Ovary (tissue), 9 donors: ENCODE data around the gene ATL1. TPM values are rescaled to one million over a fixed set of nuclear protein-coding genes. Genes with fewer than 3 reads are reported as not detected.

Experiments
- DNase-seq, 5 donors: peaks; one replicate each; pipeline ENCODE4 v3.0.0-alpha.2; 2019 to 2020
- H3K27ac ChIP-seq, 2 donors: fragments of 200-600 bp; one replicate each; pipeline versions ENCODE4 v1.5.1 to v1.8.0; 2019 to 2022
- H3K27me3 ChIP-seq: fragments of 200-600 bp; one replicate; pipeline ENCODE4 v1.8.0; 2022
- H3K36me3 ChIP-seq: fragments of 200-600 bp; sonication (generic); one replicate; pipeline ENCODE4 v1.5.1; 2019
- H3K4me1 ChIP-seq: one replicate; pipeline ENCODE4 v1.8.1; 2013; ENCODE audit warnings: mild to moderate bottlenecking, moderate library complexity; ENCODE audit not compliant: insufficient read depth
- H3K4me3 ChIP-seq: fragments of 200-600 bp; sonication (generic); one replicate; pipeline ENCODE4 v1.5.1; 2017
- H3K9me3 ChIP-seq, 2 donors: fragments of 200-600 bp in 1 of 2; sonication (generic) in 1 of 2; one replicate each; pipeline versions ENCODE4 v1.5.1 to v1.8.1; 2013 to 2019; ENCODE audit warnings: mild to moderate bottlenecking in 1 of 2, moderate library complexity in 1 of 2
- EP300 ChIP-seq: sonication (generic); formaldehyde crosslinking; IDR thresholded peaks from one replicate; pipeline ENCODE4 v1.6.1; 2017; ENCODE audit warnings: antibody characterized with exemption
- POLR2A ChIP-seq: fragments of 450-650 bp; IDR thresholded peaks from one replicate; pipeline ENCODE4 v1.6.1; 2017; ENCODE audit warnings: antibody characterized with exemption, mild to moderate bottlenecking, moderate library complexity
- WGBS, 3 donors: extraction: QIAGEN DNeasy Blood & Tissue Kit in 1 of 3; methylation state at CpG; one replicate each; pipeline versions ENCODE4 v1.1.5 to v1.1.7; 2013 to 2017; 5-methylcytosine and 5-hydroxymethylcytosine counted together
- intact Hi-C, 4 donors: fragments of 100-400 bp; cut with DNase I; formaldehyde crosslinking; loops; one replicate each; pipeline versions ENCODE4 v1.11.0 to v1.15.1; 2022 to 2023
- polyA plus RNA-seq, 2 donors: library from polyadenylated mRNA; stranded (reverse); fragments of 200-250 nt in 1 of 2; fragments of 350-450 nt in 1 of 2; fragmentation: Illumina TruSeq in 1 of 2; extraction: RNeasy Lipid Tissue Mini Kit (QIAGEN cat#74804) in 1 of 2; gene quantifications; one replicate each; pipeline ENCODE4 v1.2.3, GENCODE V29; 2013 to 2014
- total RNA-seq, 7 donors: library from RNA; depleted of rRNA in 2 of 7; stranded (reverse); fragments of >200 nt in 2 of 7; fragmentation: NEBNext Ultra II Directional in 3 of 7; extraction: Animal tissue kit (Norgen Biotek cat#: 25700) in 3 of 7; gene quantifications; one replicate each; pipeline versions ENCODE4 v1.1.0 to v1.2.4, GENCODE V29; 2016 to 2023
- TF ChIP-seq, protein P1 (sequence below), 3 donors: fragments of 450-650 bp in 2 of 3; fragments of 200-600 bp in 1 of 3; IDR thresholded peaks; one replicate each; pipeline versions ENCODE4 v1.5.1 to v1.8.0; 2016 to 2022; ENCODE audit warnings: antibody characterized with exemption in 3 of 3, mild to moderate bottlenecking in 1 of 3
- donor health status: DM: no; HTN: no; CAD: no; lungs with moderate emphysema.
- donor health status: DM: no; HTN: no; CAD: no.
- donor health status: Bipolar disorder and iron deficiency.
- donor health status: DM: yes; HTN: yes; CAD: no.
- donor health status: DM: no; HTN: no; CAD: no.
- donor health status: DM: yes; HTN: yes; CAD: no.

The ATL1 gene
- total and polyA plus RNA-seq, 9 donors = 6.6 to 11.8 (median 10.7) TPM

DNA sequence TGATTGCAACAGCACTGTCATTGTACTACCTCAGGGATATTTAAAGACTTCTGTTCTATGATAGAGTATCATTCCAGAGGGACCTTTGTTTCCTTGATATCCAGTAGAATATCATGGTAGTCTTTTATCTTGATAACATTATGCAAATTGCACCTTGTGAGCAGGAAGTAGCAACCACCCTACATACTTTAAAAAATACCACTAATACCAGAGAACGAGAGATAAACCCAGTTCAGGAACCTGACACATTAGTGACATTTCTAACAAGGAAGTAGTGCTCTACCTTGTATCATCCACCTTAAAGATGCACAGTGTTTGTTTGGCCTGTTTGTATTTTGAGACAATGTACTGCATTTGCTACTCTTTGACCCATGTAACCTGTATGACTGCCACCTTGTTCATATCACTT, 18.8 kb upstream of the ATL1 start:
- whole genome bisulfite sequencing, 3 donors = 83 to 85% (median 85%) methylated on average over 1 of the region's 1 CpG
- H3K9me3 ChIP-seq = no peaks in the 10 kb centered on the region
- no peaks in the 10 kb centered on the region for H3K27me3 ChIP-seq
- no peak overlapping the region for H3K27ac ChIP-seq
- TF ChIP-seq, protein P1, sequence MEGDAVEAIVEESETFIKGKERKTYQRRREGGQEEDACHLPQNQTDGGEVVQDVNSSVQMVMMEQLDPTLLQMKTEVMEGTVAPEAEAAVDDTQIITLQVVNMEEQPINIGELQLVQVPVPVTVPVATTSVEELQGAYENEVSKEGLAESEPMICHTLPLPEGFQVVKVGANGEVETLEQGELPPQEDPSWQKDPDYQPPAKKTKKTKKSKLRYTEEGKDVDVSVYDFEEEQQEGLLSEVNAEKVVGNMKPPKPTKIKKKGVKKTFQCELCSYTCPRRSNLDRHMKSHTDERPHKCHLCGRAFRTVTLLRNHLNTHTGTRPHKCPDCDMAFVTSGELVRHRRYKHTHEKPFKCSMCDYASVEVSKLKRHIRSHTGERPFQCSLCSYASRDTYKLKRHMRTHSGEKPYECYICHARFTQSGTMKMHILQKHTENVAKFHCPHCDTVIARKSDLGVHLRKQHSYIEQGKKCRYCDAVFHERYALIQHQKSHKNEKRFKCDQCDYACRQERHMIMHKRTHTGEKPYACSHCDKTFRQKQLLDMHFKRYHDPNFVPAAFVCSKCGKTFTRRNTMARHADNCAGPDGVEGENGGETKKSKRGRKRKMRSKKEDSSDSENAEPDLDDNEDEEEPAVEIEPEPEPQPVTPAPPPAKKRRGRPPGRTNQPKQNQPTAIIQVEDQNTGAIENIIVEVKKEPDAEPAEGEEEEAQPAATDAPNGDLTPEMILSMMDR (IDR thresholded peaks at IDR 0.05) = no peak
- TF ChIP-seq EP300 (no peak), POLR2A (no peak)
- DNase-seq = no peak
- H3K4me3 ChIP-seq = no peak overlapping the region
- H3K4me1 ChIP-seq = no peaks in the 10 kb centered on the region
- intact Hi-C loops = loop anchor here in 1 of 4 donors (5.0 kb wide), 1 partner anchor 241 kb away; no protein-coding TSS in a partner anchor
- no peaks in the 10 kb centered on the region for H3K36me3 ChIP-seq

DNA sequence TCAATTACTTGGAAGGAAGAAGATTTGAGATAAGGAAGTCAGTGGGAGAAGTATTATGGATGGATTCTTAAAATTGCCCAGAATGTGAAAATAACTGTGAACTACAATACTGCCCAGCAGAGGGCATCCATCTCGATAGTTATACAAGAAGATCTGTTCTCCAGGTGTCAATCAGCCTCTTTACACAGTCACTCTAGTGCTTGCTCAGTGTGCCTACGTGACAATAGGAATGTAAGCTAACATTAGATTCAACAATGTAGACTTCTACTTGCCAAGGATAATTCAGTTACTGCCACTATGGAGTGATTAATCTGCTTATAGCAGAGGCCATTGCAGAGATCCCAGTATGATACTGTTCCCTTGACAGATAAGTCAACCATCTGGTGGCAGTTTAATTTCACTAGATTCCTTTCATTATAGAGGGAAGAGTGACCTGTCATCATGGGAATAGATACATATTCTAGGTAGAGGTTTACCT, 17.0 kb upstream of the ATL1 start:
- H3K9me3 ChIP-seq = no peaks in the 10 kb centered on the region
- no peaks in the 10 kb centered on the region for H3K27me3 ChIP-seq
- TF ChIP-seq, protein P1 (IDR thresholded peaks at IDR 0.05) = peak in 1 of 3 donors; percentile 16
- TF ChIP-seq POLR2A = no peak
- H3K36me3 ChIP-seq = no peaks in the 10 kb centered on the region
- H3K4me3 ChIP-seq = no peak overlapping the region
- 9 to 17% (median 12%) methylated on average over 2 of the region's 2 CpGs for WGBS, 3 donors
- no peaks in the 10 kb centered on the region for H3K4me1 ChIP-seq
- DNase-seq = no peak
- H3K27ac ChIP-seq = no peak overlapping the region
- intact Hi-C loops = loop anchor here in 1 of 4 donors (5.0 kb wide), 1 partner anchor 239 kb away; no protein-coding TSS in a partner anchor

DNA sequence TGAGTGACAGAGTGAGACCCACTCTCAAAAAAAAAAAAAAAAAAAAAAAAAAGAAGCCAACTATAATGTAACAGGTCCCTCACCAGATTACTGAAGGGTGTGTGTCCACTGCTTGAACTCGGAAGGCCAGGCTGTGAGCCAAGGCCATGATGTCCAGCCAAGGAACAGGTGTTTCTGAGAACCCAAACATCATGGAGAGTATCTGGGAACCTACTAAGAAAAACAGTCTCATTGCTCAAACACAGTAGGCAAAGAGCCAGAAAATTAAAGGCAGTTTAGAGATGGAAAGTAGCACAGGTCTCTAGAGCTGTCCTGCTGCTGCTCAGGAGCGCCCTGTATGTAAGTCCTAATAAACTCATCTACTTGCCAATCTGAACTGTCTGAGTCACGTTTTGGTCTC, 15.0 kb upstream of the ATL1 start:
- no peaks in the 10 kb centered on the region for H3K4me1 ChIP-seq
- TF ChIP-seq EP300 (no peak), POLR2A (no peak)
- TF ChIP-seq, protein P1 (IDR thresholded peaks at IDR 0.05) = no peak
- intact Hi-C loops = loop anchor here in 1 of 4 donors (5.0 kb wide), 1 partner anchor 237 kb away; no protein-coding TSS in a partner anchor
- H3K27ac ChIP-seq = no peak overlapping the region
- H3K36me3 ChIP-seq = no peaks in the 10 kb centered on the region
- 37 to 40% (median 38%) methylated on average over 3 of the region's 3 CpGs for WGBS, 3 donors
- no peak overlapping the region for H3K4me3 ChIP-seq
- H3K27me3 ChIP-seq = no peaks in the 10 kb centered on the region
- DNase-seq = peak in 4 of 5 donors; percentile 49 to 82 (median 60)
- H3K9me3 ChIP-seq = no peaks in the 10 kb centered on the region

GRCh38 chr14:50545618-50546017, 14.3 kb upstream of the ATL1 start:
- 10 to 32% (median 16%) methylated on average over 3 of the region's 3 CpGs for WGBS, 3 donors
- H3K36me3 ChIP-seq = no peaks in the 10 kb centered on the region
- H3K4me3 ChIP-seq = no peak overlapping the region
- no peak for DNase-seq
- H3K27ac ChIP-seq = no peak overlapping the region
- H3K27me3 ChIP-seq = no peaks in the 10 kb centered on the region
- intact Hi-C loops = no loop called here
- H3K4me1 ChIP-seq = no peaks in the 10 kb centered on the region
- TF ChIP-seq POLR2A (no peak), EP300 (no peak)
- TF ChIP-seq, protein P1 (IDR thresholded peaks at IDR 0.05) = no peak
- no peaks in the 10 kb centered on the region for H3K9me3 ChIP-seq
